Sigmoid colon (tissue), 7 donors: ENCODE results near the gene CYP2D6. TPM values are rescaled to one million over a fixed set of nuclear protein-coding genes. Genes with fewer than 3 reads are reported as not detected.
"Not testable (repeated sequence)": the region's sequence is repeated elsewhere in the genome, so short reads cannot be mapped to it uniquely, and the experiment has no call there.

ENCODE experiments used
- DNase-seq: peaks from one replicate; pipeline ENCODE4 v3.0.0-alpha.2; 2019
- H3K27ac ChIP-seq, 4 donors: fragments of 200-600 bp; sonication (generic); one replicate each; pipeline ENCODE4 v1.5.1; 2016 to 2019; ENCODE audit warnings: mild to moderate bottlenecking in 1 of 4
- H3K27me3 ChIP-seq, 3 donors: fragments of 200-600 bp; sonication (generic); one replicate each; pipeline ENCODE4 v1.5.1; 2019; ENCODE audit warnings: mild to moderate bottlenecking in 1 of 3
- H3K36me3 ChIP-seq, 4 donors: fragments of 200-600 bp; sonication (generic); one replicate each; pipeline ENCODE4 v1.5.1; 2016 to 2019
- H3K4me1 ChIP-seq, 4 donors: fragments of 200-600 bp; sonication (generic); one replicate each; pipeline ENCODE4 v1.5.1; 2017 to 2019
- H3K4me3 ChIP-seq, 4 donors: fragments of 200-600 bp; sonication (generic); one replicate each; pipeline ENCODE4 v1.5.1; 2017 to 2019; ENCODE audit warnings: mild to moderate bottlenecking in 2 of 4, moderate library complexity in 1 of 4
- H3K9me3 ChIP-seq, 4 donors: fragments of 200-600 bp in 3 of 4; sonication (generic) in 3 of 4; one replicate each; pipeline versions ENCODE4 v1.5.1 to v1.6.1; 2013 to 2019
- CTCF ChIP-seq, 4 experiments: fragments of 450-650 bp in 3 of 4; fragments of 200-600 bp in 1 of 4; IDR thresholded peaks; one replicate each; pipeline ENCODE4 v1.5.1; 2016 to 2019; ENCODE audit warnings: antibody characterized with exemption in 4 of 4, mild to moderate bottlenecking in 3 of 4, moderate library complexity in 2 of 4
- EP300 ChIP-seq, 4 donors: sonication (generic); formaldehyde crosslinking; IDR thresholded peaks; one replicate each; pipeline ENCODE4 v1.6.1; 2017; ENCODE audit warnings: antibody characterized with exemption in 4 of 4
- POLR2A ChIP-seq, 2 donors: fragments of 450-650 bp; IDR thresholded peaks; one replicate each; pipeline ENCODE4 v1.6.1; 2016; ENCODE audit warnings: antibody characterized with exemption in 2 of 2, mild to moderate bottlenecking in 2 of 2, moderate library complexity in 2 of 2
- POLR2AphosphoS5 ChIP-seq, 4 donors: sonication (generic); formaldehyde crosslinking; IDR thresholded peaks; one replicate each; pipeline ENCODE4 v1.6.1; 2017; ENCODE audit warnings: antibody characterized with exemption in 4 of 4
- WGBS, 2 donors: extraction: QIAGEN DNeasy Blood & Tissue Kit; methylation state at CpG; one replicate each; pipeline ENCODE4 v1.1.7; 2013; 5-methylcytosine and 5-hydroxymethylcytosine counted together
- intact Hi-C: fragments of 100-400 bp; cut with DNase I; formaldehyde crosslinking; loops from one replicate; pipeline ENCODE4 v1.15.1; 2023
- polyA plus RNA-seq, 3 donors: library from polyadenylated mRNA; stranded (reverse); fragments of 200-250 nt; gene quantifications; one replicate each; pipeline ENCODE4 v1.2.3, GENCODE V29; 2013
- total RNA-seq, 4 donors: library from RNA; depleted of rRNA; stranded (reverse); fragments of >200 nt; gene quantifications; one replicate each; pipeline ENCODE4 v1.1.0, GENCODE V29; 2016
- donor health status: healthy with polysubstance abuse.
- donor health status: Bipolar disorder and iron deficiency.
- donor health status: healthy.

CYP2D6 gene
- total and polyA plus RNA-seq, 7 donors, result 0.36 to 3.7 (median 1.2) TPM; not detected in 3

DNA sequence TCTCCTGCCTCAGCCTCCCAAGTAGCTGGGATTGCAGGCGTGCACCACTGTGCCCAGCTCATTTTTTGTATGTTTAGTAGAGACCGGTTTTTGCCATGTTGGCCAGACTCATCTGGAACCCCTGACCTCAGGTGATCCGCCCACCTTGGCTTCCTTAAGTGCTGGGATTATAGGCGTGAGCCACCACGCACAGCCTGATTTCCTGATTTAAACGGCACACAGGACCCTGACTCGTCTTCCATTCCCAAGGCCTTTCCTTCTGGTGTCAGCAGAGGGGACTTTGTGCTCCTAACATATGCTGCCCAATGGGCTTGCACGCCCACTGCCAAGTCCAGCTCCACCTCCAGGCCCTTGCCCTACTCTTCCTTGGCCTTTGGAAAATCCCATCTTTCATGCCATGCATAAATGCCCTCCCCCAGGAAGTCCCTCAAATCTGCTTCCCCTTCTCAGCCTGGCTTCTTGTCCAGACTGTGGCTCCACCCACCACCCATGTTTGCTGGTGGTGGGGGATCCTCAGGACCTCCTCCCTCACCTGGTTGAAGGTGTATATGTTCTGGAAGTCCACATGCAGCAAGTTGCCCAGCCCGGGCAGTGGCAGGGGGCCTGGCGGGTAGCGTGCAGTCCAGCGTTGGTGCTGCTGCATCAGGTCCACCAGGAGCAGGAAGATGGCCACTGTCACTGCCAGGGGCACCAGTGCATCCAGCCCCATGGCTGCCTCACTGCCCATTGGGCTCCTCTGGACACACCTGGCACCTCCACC is 23.9 kb upstream of the CYP2D6 start:
- Histone ChIP-seq H3K9me3 (no peaks in the 10 kb centered on the region), H3K4me3 (no peak overlapping the region), H3K36me3 (peaks cover 0 to 23% (median 0%) of the 10 kb centered on the region in 4 donors), H3K27ac (no peak overlapping the region), H3K4me1 (no peaks in the 10 kb centered on the region), H3K27me3 (no peaks in the 10 kb centered on the region)
- intact Hi-C loops, result no loop called here
- TF ChIP-seq EP300 (IDR thresholded peaks at IDR 0.05) (no peak), CTCF (IDR thresholded peaks at IDR 0.05) (no peak)
- 96 to 97% methylated on average over 12 of the region's 12 CpGs for WGBS, 2 donors
- no peak for DNase-seq

DNA sequence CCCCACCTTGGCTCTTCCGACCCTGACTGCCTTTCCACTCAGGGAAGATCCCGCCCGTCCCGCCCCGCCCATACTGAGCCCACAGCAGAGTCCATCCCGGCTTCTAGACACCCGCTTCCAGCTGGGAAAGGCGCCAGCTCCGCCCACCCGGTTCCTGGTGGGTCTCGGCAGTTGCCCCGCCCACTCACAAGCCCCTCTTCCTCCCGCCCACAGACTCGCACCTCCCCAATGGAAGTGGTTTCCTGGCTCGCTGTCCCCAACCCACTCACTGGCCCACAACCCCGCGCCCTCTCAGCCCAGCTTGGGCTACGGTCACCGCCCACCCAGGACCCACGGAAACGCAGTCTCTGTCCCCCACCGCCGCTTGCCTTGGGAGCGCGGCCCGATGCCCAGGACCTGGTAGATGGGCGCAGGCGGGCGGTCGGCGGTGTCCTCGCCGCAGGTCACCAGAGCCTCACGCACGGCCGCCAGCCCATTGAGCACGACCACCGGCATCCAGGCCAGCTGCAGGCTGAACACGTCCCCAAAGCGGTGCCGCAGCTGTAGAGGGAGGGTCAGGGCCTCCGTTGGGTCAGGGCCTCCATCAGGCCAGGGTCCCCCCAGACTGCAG is 22.2 kb upstream of the CYP2D6 start:
- Histone ChIP-seq H3K4me1 (no peaks in the 10 kb centered on the region), H3K4me3 (peak overlapping the region in 1 of 4 donors; percentile 5), H3K27me3 (no peaks in the 10 kb centered on the region), H3K36me3 (peaks cover 0 to 15% (median 0%) of the 10 kb centered on the region in 4 donors), H3K27ac (no peak overlapping the region), H3K9me3 (no peaks in the 10 kb centered on the region)
- WGBS, 2 donors, result 91% methylated on average over 42 of the region's 42 CpGs
- intact Hi-C loops, result no loop called here
- TF ChIP-seq POLR2AphosphoS5 (IDR thresholded peaks at IDR 0.05), result no peak
- no peak for TF ChIP-seq POLR2A (IDR thresholded peaks at IDR 0.05)
- no peak for TF ChIP-seq EP300 (IDR thresholded peaks at IDR 0.05)
- TF ChIP-seq CTCF (IDR thresholded peaks at IDR 0.05), result no peak
- DNase-seq, result no peak

DNA sequence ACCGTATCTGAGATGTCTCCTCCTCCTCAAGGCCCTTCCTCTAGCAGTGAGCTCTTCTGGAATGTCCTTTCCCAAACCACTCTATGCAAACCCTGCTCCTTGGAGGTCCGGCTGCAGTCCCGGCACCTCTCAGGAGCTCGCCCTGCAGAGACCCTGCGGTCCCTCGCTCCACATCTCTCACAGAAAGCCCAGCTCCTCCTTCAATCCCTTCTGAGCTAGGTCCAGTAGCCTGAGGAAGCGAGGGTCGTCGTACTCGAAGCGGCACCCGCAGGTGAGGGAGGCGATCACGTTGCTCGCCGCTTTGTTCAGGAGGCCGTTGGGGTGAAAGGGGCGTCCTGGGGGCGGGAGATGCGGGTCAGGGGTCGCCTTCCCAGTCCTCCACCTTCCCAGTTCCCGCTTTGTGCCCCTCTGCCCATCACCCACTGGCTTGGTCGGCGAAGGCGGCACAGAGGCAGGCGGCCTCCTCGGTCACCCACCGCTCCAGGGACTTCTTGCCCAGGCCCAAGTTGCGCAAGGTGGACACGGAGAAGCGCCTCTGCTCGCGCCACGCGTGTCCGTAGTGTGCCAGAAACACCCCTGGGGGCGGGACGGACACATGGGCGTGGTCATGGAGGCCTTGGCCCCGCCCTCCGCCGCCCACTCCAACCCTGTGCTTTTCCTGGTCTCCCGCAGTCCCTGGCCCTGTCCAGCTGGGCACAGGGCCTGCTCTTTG is 21.5 kb upstream of the CYP2D6 start:
- Histone ChIP-seq H3K27me3 (no peaks in the 10 kb centered on the region), H3K36me3 (peaks cover 0 to 15% (median 0%) of the 10 kb centered on the region in 4 donors), H3K4me1 (no peaks in the 10 kb centered on the region), H3K4me3 (peak overlapping the region in 1 of 4 donors; percentile 5), H3K9me3 (no peaks in the 10 kb centered on the region), H3K27ac (no peak overlapping the region)
- DNase-seq, result no peak
- TF ChIP-seq POLR2AphosphoS5 (IDR thresholded peaks at IDR 0.05), result no peak
- intact Hi-C loops, result no loop called here
- WGBS, 2 donors, result 92% methylated on average over 43 of the region's 43 CpGs

GRCh38 chr22:42150727-42151590 is 20.3 kb upstream of the CYP2D6 start:
- Histone ChIP-seq H3K9me3 (no peaks in the 10 kb centered on the region), H3K4me1 (no peaks in the 10 kb centered on the region), H3K27ac (no peak overlapping the region), H3K4me3 (no peak overlapping the region), H3K36me3 (peaks cover 0 to 15% (median 0%) of the 10 kb centered on the region in 4 donors), H3K27me3 (no peaks in the 10 kb centered on the region)
- intact Hi-C loops, result no loop called here
- TF ChIP-seq POLR2AphosphoS5 (IDR thresholded peaks at IDR 0.05), result no peak
- no peak for TF ChIP-seq CTCF (IDR thresholded peaks at IDR 0.05)
- TF ChIP-seq POLR2A (IDR thresholded peaks at IDR 0.05), result no peak
- no peak for TF ChIP-seq EP300 (IDR thresholded peaks at IDR 0.05)
- WGBS, 2 donors, result 95% methylated on average over 27 of the region's 27 CpGs
- no peak for DNase-seq

GRCh38 chr22:42149798-42150197 is 19.2 kb upstream of the CYP2D6 start:
- H3K9me3 ChIP-seq, H3K4me1 ChIP-seq, H3K27ac ChIP-seq, intact Hi-C loops, DNase-seq, H3K4me3 ChIP-seq, H3K36me3 ChIP-seq, H3K27me3 ChIP-seq: not testable (repeated sequence)
- 89 to 96% methylated on average over 16 of the region's 16 CpGs for WGBS, 2 donors
